ENCODE measurements around the gene PIAS4. TPM values are rescaled to one million over a fixed set of nuclear protein-coding genes. Genes with fewer than 3 reads are reported as not detected.
A peak's percentile ranks its signal among the peaks of the same experiment; 100 is the strongest.

The PIAS4 gene
- total RNA-seq, 1 experiment from 2014 or later: 17.3 TPM

- H3K79me2 ChIP-seq (ENCODE audit: low read length): no peaks in the 10 kb centered on the region
- no peaks in the 10 kb centered on the region for H4K20me1 ChIP-seq (ENCODE audit: insufficient read depth, low read depth, low read length)
- H3K9ac ChIP-seq (ENCODE audit: low read length): no peak overlapping the region
- H3K4me3 ChIP-seq (ENCODE audit: low read length): no peak overlapping the region
- no peak overlapping the region for H3K4me2 ChIP-seq (ENCODE audit: low read depth, low read length, poor library complexity, severe bottlenecking)
- no peak overlapping the region for H3K27ac ChIP-seq (ENCODE audit: low read length)
- H3K9me2 ChIP-seq (replicated peaks; ENCODE audit: insufficient read depth, low read length): no peaks in the 10 kb centered on the region
- H3K27me3 ChIP-seq (ENCODE audit: low read length): no peaks in the 10 kb centered on the region
- H3K9me3 ChIP-seq (ENCODE audit: low read length): no peaks in the 10 kb centered on the region
- no peaks in the 10 kb centered on the region for H3K36me3 ChIP-seq (ENCODE audit: insufficient read depth, low read length)
- no peak for DNase-seq
- H2AFZ ChIP-seq (ENCODE audit: low read length): no peak overlapping the region
- H3K4me1 ChIP-seq (ENCODE audit: low read length): no peaks in the 10 kb centered on the region
Measured at GRCh38 chr19:4083677-4084546, 76.4 kb downstream of the PIAS4 start.

- no peak overlapping the region for H3K4me2 ChIP-seq (ENCODE audit: low read depth, low read length, poor library complexity, severe bottlenecking)
- H3K4me3 ChIP-seq (ENCODE audit: low read length): no peak overlapping the region
- no peaks in the 10 kb centered on the region for H3K9me2 ChIP-seq (replicated peaks; ENCODE audit: insufficient read depth, low read length)
- no peaks in the 10 kb centered on the region for H3K79me2 ChIP-seq (ENCODE audit: low read length)
- no peak overlapping the region for H3K27ac ChIP-seq (ENCODE audit: low read length)
- DNase-seq: no peak
- no peak overlapping the region for H2AFZ ChIP-seq (ENCODE audit: low read length)
- H3K9ac ChIP-seq (ENCODE audit: low read length): no peak overlapping the region
- no peaks in the 10 kb centered on the region for H4K20me1 ChIP-seq (ENCODE audit: insufficient read depth, low read depth, low read length)
- no peaks in the 10 kb centered on the region for H3K36me3 ChIP-seq (ENCODE audit: insufficient read depth, low read length)
- no peaks in the 10 kb centered on the region for H3K4me1 ChIP-seq (ENCODE audit: low read length)
- H3K27me3 ChIP-seq (ENCODE audit: low read length): no peaks in the 10 kb centered on the region
- H3K9me3 ChIP-seq (ENCODE audit: low read length): no peaks in the 10 kb centered on the region
Measured at GRCh38 chr19:4084547-4084877, 77.0 kb downstream of the PIAS4 start.

GRCh38 chr19:4086411-4086867 lies 78.9 kb downstream of the PIAS4 start:
- no peaks in the 10 kb centered on the region for H4K20me1 ChIP-seq (ENCODE audit: insufficient read depth, low read depth, low read length)
- no peak overlapping the region for H3K9ac ChIP-seq (ENCODE audit: low read length)
- no peak overlapping the region for H2AFZ ChIP-seq (ENCODE audit: low read length)

GRCh38 chr19:4087787-4088679 lies 80.5 kb downstream of the PIAS4 start:
- H4K20me1 ChIP-seq (ENCODE audit: insufficient read depth, low read depth, low read length): no peaks in the 10 kb centered on the region
- no peaks in the 10 kb centered on the region for H3K9me2 ChIP-seq (replicated peaks; ENCODE audit: insufficient read depth, low read length)
- no peaks in the 10 kb centered on the region for H3K4me1 ChIP-seq (ENCODE audit: low read length)
- no peaks in the 10 kb centered on the region for H3K36me3 ChIP-seq (ENCODE audit: insufficient read depth, low read length)
- H3K27me3 ChIP-seq (ENCODE audit: low read length): no peaks in the 10 kb centered on the region
- no peaks in the 10 kb centered on the region for H3K9me3 ChIP-seq (ENCODE audit: low read length)
- no peak overlapping the region for H2AFZ ChIP-seq (ENCODE audit: low read length)
- H3K27ac ChIP-seq (ENCODE audit: low read length): no peak overlapping the region
- no peak overlapping the region for H3K9ac ChIP-seq (ENCODE audit: low read length)
- DNase-seq: no peak
- no peak overlapping the region for H3K4me2 ChIP-seq (ENCODE audit: low read depth, low read length, poor library complexity, severe bottlenecking)
- no peak overlapping the region for H3K4me3 ChIP-seq (ENCODE audit: low read length)
- no peaks in the 10 kb centered on the region for H3K79me2 ChIP-seq (ENCODE audit: low read length)

More at GRCh38 chr19:4086411-4086867, 78.9 kb downstream of the PIAS4 start:
- Histone ChIP-seq H3K4me1 (ENCODE audit: low read length) (no peaks in the 10 kb centered on the region), H3K27ac (ENCODE audit: low read length) (no peak overlapping the region), H3K9me2 (replicated peaks; ENCODE audit: insufficient read depth, low read length) (no peaks in the 10 kb centered on the region), H3K4me3 (ENCODE audit: low read length) (no peak overlapping the region), H3K4me2 (ENCODE audit: low read depth, low read length, poor library complexity, severe bottlenecking) (no peak overlapping the region), H3K79me2 (ENCODE audit: low read length) (no peaks in the 10 kb centered on the region), H3K27me3 (ENCODE audit: low read length) (no peaks in the 10 kb centered on the region), H3K9me3 (ENCODE audit: low read length) (no peaks in the 10 kb centered on the region), H3K36me3 (ENCODE audit: insufficient read depth, low read length) (no peaks in the 10 kb centered on the region)
- no peak for DNase-seq

- Histone ChIP-seq H4K20me1 (ENCODE audit: insufficient read depth, low read depth, low read length) (no peaks in the 10 kb centered on the region), H3K79me2 (ENCODE audit: low read length) (no peaks in the 10 kb centered on the region), H3K27me3 (ENCODE audit: low read length) (no peaks in the 10 kb centered on the region), H3K4me2 (ENCODE audit: low read depth, low read length, poor library complexity, severe bottlenecking) (no peak overlapping the region), H3K9ac (ENCODE audit: low read length) (no peak overlapping the region), H3K4me3 (ENCODE audit: low read length) (no peak overlapping the region), H3K27ac (ENCODE audit: low read length) (no peak overlapping the region), H3K4me1 (ENCODE audit: low read length) (no peaks in the 10 kb centered on the region), H3K9me2 (replicated peaks; ENCODE audit: insufficient read depth, low read length) (no peaks in the 10 kb centered on the region), H2AFZ (ENCODE audit: low read length) (no peak overlapping the region), H3K36me3 (ENCODE audit: insufficient read depth, low read length) (no peaks in the 10 kb centered on the region), H3K9me3 (ENCODE audit: low read length) (no peaks in the 10 kb centered on the region)
- DNase-seq: no peak
Measured at GRCh38 chr19:4088975-4089374, 81.4 kb downstream of the PIAS4 start.

Small RNAs within 50 kb of the gene (small RNA-seq; reads per million reads assigned to genes)
- 85.7 reads per million, percentile 99 among the genes with 10 or more reads in this experiment for gene SNORD37

Other genes starting within 250 kb of the PIAS4 start
- 14.7 and 55.0 TPM in 2 replicates for gene APBA3, start 246.0 kb upstream of the PIAS4 start, total RNA-seq (2014; rRNA removed; shearing (Covaris generic); ENCODE audit: low replicate concordance)
- 44.2 and 76.7 TPM in 2 replicates for gene MRPL54, start 245.1 kb upstream of the PIAS4 start, total RNA-seq (2014; rRNA removed; shearing (Covaris generic); ENCODE audit: low replicate concordance)
- not detected in 2 replicates for gene RAX2, start 235.5 kb upstream of the PIAS4 start, total RNA-seq (2014; rRNA removed; shearing (Covaris generic); ENCODE audit: low replicate concordance)
- gene MATK, start 221.4 kb upstream of the PIAS4 start, total RNA-seq (2014; rRNA removed; shearing (Covaris generic); ENCODE audit: low replicate concordance): not detected in 2 replicates
- gene ZFR2, start 138.7 kb upstream of the PIAS4 start, total RNA-seq (2014; rRNA removed; shearing (Covaris generic); ENCODE audit: low replicate concordance): not detected in 2 replicates
- gene ATCAY, start 127.1 kb upstream of the PIAS4 start, total RNA-seq (2014; rRNA removed; shearing (Covaris generic); ENCODE audit: low replicate concordance): not detected in 2 replicates
- not detected in 2 replicates for gene NMRK2, start 74.7 kb upstream of the PIAS4 start, total RNA-seq (2014; rRNA removed; shearing (Covaris generic); ENCODE audit: low replicate concordance)
- 17.2 and 52.5 TPM in 2 replicates for gene DAPK3, start 36.6 kb upstream of the PIAS4 start, total RNA-seq (2014; rRNA removed; shearing (Covaris generic); ENCODE audit: low replicate concordance)
- 1,644 and 3,073 TPM in 2 replicates for gene EEF2, start 22.3 kb upstream of the PIAS4 start, total RNA-seq (2014; rRNA removed; shearing (Covaris generic); ENCODE audit: low replicate concordance)
- gene ZBTB7A, start 59.2 kb downstream of the PIAS4 start, total RNA-seq (2014; rRNA removed; shearing (Covaris generic); ENCODE audit: low replicate concordance): 7.2 and 29.3 TPM in 2 replicates
- 106 and 270 TPM in 2 replicates for gene MAP2K2, start 116.4 kb downstream of the PIAS4 start, total RNA-seq (2014; rRNA removed; shearing (Covaris generic); ENCODE audit: low replicate concordance)
- not detected in 2 replicates for gene CREB3L3, start 145.9 kb downstream of the PIAS4 start, total RNA-seq (2014; rRNA removed; shearing (Covaris generic); ENCODE audit: low replicate concordance)
- 23.0 and 40.3 TPM in 2 replicates for gene SIRT6, start 174.8 kb downstream of the PIAS4 start, total RNA-seq (2014; rRNA removed; shearing (Covaris generic); ENCODE audit: low replicate concordance)
- gene ANKRD24, start 175.0 kb downstream of the PIAS4 start, total RNA-seq (2014; rRNA removed; shearing (Covaris generic); ENCODE audit: low replicate concordance): 0.71 and 1.1 TPM in 2 replicates
- gene EBI3, start 221.8 kb downstream of the PIAS4 start, total RNA-seq (2014; rRNA removed; shearing (Covaris generic); ENCODE audit: low replicate concordance): not detected in 2 replicates
- 5.6 and 16.7 TPM in 2 replicates for gene YJU2, start 239.3 kb downstream of the PIAS4 start, total RNA-seq (2014; rRNA removed; shearing (Covaris generic); ENCODE audit: low replicate concordance)

Measured in Karpas-422 (cell line).